ENCODE measurements around the gene DIS3L2. TPM values are rescaled to one million over a fixed set of nuclear protein-coding genes. Genes with fewer than 3 reads are reported as not detected.
"Not testable (repeated sequence)": the region's sequence is repeated elsewhere in the genome, so short reads cannot be mapped to it uniquely, and the experiment has no call there.

DIS3L2 gene
- total RNA-seq, 4 donors from 2014 or later: 10.3 to 63.9 (median 29.7) TPM

- DNase-seq: no peak
- Histone ChIP-seq H3K27me3 (no peaks in the 10 kb centered on the region), H3K27ac (no peak overlapping the region), H3K36me3 (no peaks in the 10 kb centered on the region), H3K9me3 (no peaks in the 10 kb centered on the region), H3K4me1 (no peaks in the 10 kb centered on the region), H3K4me3 (no peak overlapping the region)
- intact Hi-C loops (cut with DNase I; ENCODE audit: low total_unique reads): loop anchor here (10.0 kb wide), 1 partner anchor 405 kb away; the partner anchor contains the start of gene NPPC
- TF ChIP-seq, protein P1, sequence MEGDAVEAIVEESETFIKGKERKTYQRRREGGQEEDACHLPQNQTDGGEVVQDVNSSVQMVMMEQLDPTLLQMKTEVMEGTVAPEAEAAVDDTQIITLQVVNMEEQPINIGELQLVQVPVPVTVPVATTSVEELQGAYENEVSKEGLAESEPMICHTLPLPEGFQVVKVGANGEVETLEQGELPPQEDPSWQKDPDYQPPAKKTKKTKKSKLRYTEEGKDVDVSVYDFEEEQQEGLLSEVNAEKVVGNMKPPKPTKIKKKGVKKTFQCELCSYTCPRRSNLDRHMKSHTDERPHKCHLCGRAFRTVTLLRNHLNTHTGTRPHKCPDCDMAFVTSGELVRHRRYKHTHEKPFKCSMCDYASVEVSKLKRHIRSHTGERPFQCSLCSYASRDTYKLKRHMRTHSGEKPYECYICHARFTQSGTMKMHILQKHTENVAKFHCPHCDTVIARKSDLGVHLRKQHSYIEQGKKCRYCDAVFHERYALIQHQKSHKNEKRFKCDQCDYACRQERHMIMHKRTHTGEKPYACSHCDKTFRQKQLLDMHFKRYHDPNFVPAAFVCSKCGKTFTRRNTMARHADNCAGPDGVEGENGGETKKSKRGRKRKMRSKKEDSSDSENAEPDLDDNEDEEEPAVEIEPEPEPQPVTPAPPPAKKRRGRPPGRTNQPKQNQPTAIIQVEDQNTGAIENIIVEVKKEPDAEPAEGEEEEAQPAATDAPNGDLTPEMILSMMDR (IDR thresholded peaks at IDR 0.05): no peak
- TF ChIP-seq POLR2A (IDR thresholded peaks at IDR 0.05): no peak
Observed at GRCh38 chr2:232329716-232330067, 368.2 kb downstream of the DIS3L2 start.

- DNase-seq: no peak
- intact Hi-C loops (cut with DNase I; ENCODE audit: low total_unique reads): no loop called here
- no peaks in the 10 kb centered on the region for H3K4me1 ChIP-seq
- no peak overlapping the region for H3K4me3 ChIP-seq
- H3K9me3 ChIP-seq: no peaks in the 10 kb centered on the region
- H3K27ac ChIP-seq: no peak overlapping the region
- TF ChIP-seq POLR2A (IDR thresholded peaks at IDR 0.05): no peak
- TF ChIP-seq, protein P1 (IDR thresholded peaks at IDR 0.05): no peak
- no peaks in the 10 kb centered on the region for H3K27me3 ChIP-seq
- H3K36me3 ChIP-seq: no peaks in the 10 kb centered on the region
Observed at GRCh38 chr2:232330068-232330999, 368.8 kb downstream of the DIS3L2 start.

- H3K36me3 ChIP-seq; intact Hi-C loops (cut with DNase I; ENCODE audit: low total_unique reads); H3K4me3 ChIP-seq; DNase-seq; H3K27me3 ChIP-seq; H3K9me3 ChIP-seq; H3K4me1 ChIP-seq; H3K27ac ChIP-seq: not testable (repeated sequence)
Observed at GRCh38 chr2:232331061-232331460, 369.5 kb downstream of the DIS3L2 start.

DNA sequence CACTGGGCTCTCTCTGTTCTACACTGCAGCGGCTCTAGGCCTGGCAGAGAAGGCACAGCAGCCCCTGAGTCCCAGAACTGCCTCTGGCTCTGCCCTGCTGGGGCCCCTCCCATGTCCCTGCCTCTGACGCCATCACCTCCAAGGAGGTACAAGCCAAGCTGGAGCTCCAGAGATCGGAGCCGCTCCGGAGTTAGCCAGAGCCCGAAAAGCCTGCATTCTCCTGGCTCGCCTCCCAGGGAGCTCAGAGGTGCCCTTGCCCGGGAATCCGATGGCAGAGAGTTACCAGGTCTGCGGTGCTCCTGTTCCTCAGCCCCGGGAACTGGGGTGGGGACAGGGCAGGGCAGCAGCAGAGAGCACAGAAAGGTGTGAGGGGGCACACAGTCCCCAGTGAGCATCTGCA is 370.1 kb downstream of the DIS3L2 start:
- H3K27ac ChIP-seq; H3K4me1 ChIP-seq; H3K4me3 ChIP-seq; H3K9me3 ChIP-seq; H3K36me3 ChIP-seq; DNase-seq; H3K27me3 ChIP-seq; intact Hi-C loops (cut with DNase I; ENCODE audit: low total_unique reads): not testable (repeated sequence)

DNA sequence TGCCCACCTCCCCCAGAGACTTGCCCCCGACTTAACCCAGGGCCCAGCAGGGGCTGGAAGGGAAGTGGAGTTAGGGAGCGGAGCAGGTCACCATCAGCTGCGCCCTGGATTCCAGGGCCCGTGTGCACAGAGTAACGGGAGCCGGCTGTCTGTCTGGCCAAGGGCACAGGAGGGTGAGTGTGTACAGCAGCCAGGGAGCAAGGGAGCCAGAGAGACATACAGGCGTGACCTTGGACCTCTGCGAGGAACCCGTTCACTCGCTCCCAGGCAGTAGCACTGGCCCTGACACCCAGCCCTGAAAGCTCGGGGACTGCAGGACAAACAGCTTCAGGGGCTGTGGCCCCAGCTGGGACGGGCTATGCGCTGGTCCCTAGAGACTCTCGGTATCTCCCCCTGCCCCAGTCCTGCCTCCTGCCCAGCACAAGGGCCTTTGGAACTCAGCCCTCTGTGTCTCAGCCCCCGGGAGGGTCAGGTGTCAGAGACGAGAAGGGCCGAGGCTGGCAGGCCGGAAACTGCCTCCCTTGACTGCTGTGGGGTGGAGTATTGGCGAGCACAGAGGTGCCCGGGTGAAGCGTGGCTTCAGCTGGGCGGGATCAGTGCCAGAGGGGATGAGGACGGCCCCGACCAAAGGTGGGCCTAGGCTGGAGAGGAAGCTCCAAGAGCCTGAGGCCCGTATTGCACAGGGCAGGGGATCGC is 370.9 kb downstream of the DIS3L2 start:
- H3K36me3 ChIP-seq; DNase-seq; intact Hi-C loops (cut with DNase I; ENCODE audit: low total_unique reads); H3K4me3 ChIP-seq; H3K9me3 ChIP-seq; H3K27ac ChIP-seq; H3K4me1 ChIP-seq; H3K27me3 ChIP-seq: not testable (repeated sequence)

DNA sequence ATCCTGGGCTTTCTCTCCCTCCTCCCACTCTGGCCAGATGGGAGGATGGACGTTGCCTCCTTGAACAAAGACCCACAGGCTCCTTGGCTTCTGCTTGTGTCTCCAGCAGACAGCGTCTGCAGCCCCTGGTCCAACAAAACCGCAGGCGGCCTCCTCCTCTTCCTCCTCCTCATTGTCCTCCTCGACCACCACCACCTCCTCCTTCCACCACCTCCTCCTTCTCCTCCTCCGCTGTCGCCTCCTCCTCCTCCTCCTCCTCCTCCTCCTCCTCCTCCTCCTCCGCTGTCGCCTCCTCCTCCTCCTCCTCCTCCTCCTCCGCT is 371.4 kb downstream of the DIS3L2 start:
- Histone ChIP-seq H3K36me3 (no peaks in the 10 kb centered on the region), H3K4me1 (no peaks in the 10 kb centered on the region), H3K9me3 (no peaks in the 10 kb centered on the region), H3K27me3 (no peaks in the 10 kb centered on the region), H3K27ac (no peak overlapping the region), H3K4me3 (no peak overlapping the region)
- intact Hi-C loops (cut with DNase I; ENCODE audit: low total_unique reads): no loop called here
- no peak for DNase-seq
- TF ChIP-seq POLR2A (IDR thresholded peaks at IDR 0.05): no peak
- TF ChIP-seq, protein P1 (IDR thresholded peaks at IDR 0.05): no peak

Measured in uterus (tissue), 4 donors.